Measurements from ENCODE around the gene COPB2.

The COPB2 gene

GRCh38 chr3:139425745-139426400 is 36.4 kb upstream of the COPB2 start:
- DNase-seq (ENCODE audit: low read depth): no peak
- no peak overlapping the region for H3K4me3 ChIP-seq (ENCODE audit: control insufficient read depth, low read depth, low read length)
- TF ChIP-seq, protein P1, sequence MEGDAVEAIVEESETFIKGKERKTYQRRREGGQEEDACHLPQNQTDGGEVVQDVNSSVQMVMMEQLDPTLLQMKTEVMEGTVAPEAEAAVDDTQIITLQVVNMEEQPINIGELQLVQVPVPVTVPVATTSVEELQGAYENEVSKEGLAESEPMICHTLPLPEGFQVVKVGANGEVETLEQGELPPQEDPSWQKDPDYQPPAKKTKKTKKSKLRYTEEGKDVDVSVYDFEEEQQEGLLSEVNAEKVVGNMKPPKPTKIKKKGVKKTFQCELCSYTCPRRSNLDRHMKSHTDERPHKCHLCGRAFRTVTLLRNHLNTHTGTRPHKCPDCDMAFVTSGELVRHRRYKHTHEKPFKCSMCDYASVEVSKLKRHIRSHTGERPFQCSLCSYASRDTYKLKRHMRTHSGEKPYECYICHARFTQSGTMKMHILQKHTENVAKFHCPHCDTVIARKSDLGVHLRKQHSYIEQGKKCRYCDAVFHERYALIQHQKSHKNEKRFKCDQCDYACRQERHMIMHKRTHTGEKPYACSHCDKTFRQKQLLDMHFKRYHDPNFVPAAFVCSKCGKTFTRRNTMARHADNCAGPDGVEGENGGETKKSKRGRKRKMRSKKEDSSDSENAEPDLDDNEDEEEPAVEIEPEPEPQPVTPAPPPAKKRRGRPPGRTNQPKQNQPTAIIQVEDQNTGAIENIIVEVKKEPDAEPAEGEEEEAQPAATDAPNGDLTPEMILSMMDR (conservative IDR thresholded peaks at IDR 0.05; ENCODE audit: control insufficient read depth, insufficient read depth, low read depth, low read length): no peak

GRCh38 chr3:139423232-139423631 is 33.8 kb upstream of the COPB2 start:
- H3K4me3 ChIP-seq (ENCODE audit: control insufficient read depth, low read depth, low read length): no peak overlapping the region
- no peak for DNase-seq (ENCODE audit: low read depth)
- TF ChIP-seq, protein P1 (conservative IDR thresholded peaks at IDR 0.05; ENCODE audit: control insufficient read depth, insufficient read depth, low read depth, low read length): no peak

DNA sequence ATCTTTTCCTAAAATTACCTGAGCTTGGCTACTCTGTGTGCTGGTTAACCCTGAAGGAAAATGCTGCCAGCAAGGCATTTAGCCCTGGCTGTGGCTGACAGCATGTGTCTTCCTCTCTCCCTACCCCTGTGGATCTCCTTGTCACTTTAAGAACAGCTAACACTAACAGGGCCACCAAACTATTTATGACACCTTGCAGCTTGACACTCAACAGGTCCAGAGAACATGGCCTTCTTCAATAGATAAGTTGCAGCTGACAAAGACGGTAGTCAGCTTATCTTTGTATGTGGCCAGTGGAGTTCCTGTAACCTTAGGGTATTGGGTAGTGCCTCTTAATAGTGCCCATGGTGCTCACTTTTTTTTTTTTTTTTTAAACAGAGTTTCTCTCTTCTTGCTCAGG is 32.0 kb upstream of the COPB2 start:
- no peak for DNase-seq (ENCODE audit: low read depth)
- TF ChIP-seq, protein P1 (conservative IDR thresholded peaks at IDR 0.05; ENCODE audit: control insufficient read depth, insufficient read depth, low read depth, low read length): no peak
- H3K4me3 ChIP-seq (ENCODE audit: control insufficient read depth, low read depth, low read length): no peak overlapping the region

DNA sequence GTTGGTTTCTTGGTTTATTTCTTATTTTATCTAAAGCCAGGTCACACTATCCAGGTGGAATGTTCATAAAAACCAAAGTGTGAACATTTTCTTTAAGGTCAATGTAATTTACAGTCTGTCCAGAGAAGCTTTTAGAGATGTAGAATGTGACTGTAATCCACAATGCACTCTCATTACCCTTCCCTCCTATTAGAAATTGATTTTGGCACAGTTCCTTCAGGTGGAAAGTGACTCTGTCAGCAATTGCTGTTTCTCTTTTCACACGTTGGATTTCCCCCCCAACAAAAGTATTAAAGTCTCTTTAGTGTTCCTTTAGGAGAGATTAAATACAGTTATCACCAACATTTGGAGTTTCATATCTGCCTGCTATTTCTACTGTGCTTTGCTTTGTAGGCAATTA is 31.6 kb upstream of the COPB2 start:
- no peak overlapping the region for H3K4me3 ChIP-seq (ENCODE audit: control insufficient read depth, low read depth, low read length)
- TF ChIP-seq, protein P1 (conservative IDR thresholded peaks at IDR 0.05; ENCODE audit: control insufficient read depth, insufficient read depth, low read depth, low read length): no peak

DNA sequence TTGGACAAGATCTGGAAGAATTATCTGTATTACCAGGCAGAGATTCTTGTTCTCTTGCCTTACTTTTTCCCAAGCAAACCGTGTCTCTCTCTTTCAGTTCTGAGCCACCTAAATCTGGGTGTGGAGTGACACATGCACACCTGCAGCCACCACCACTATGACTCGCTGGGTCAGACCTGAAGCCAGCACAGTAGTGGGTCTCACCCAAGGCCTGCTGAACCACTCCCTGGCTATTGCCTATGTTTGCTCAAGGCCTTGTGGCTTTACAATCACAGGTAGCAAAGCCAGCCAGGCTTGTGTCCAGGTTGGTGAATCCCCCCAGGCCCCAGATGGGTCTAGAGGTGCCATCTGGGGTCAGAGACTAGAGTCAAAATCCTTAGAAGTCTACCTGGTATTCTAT is 28.7 kb upstream of the COPB2 start:
- TF ChIP-seq, protein P1 (conservative IDR thresholded peaks at IDR 0.05; ENCODE audit: control insufficient read depth, insufficient read depth, low read depth, low read length): no peak
- H3K4me3 ChIP-seq (ENCODE audit: control insufficient read depth, low read depth, low read length): no peak overlapping the region
- DNase-seq (ENCODE audit: low read depth): no peak

More for the DNA sequence above, 31.6 kb upstream of the COPB2 start:
- DNase-seq (ENCODE audit: low read depth): no peak

DNA sequence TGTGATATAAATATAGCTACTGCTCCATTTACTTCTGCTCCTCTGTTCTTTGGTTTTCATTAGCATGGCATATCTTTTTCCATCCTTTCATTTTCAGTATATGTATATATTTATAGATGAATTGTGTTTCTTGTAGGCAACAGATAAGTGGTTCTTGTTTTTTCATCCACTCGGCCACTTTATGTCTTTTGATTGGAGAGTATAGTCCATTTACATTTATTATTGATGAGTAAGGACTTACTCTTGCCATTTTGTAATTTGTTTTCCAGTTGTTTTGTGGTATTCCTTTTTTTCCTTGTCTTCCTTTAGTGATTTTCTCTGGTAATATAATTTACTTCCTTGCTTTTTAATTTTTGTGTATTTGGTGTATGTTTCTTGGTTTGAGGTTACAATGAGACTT is 26.8 kb upstream of the COPB2 start:
- no peak overlapping the region for H3K4me3 ChIP-seq (ENCODE audit: control insufficient read depth, low read depth, low read length)
- TF ChIP-seq, protein P1 (conservative IDR thresholded peaks at IDR 0.05; ENCODE audit: control insufficient read depth, insufficient read depth, low read depth, low read length): no peak
- no peak for DNase-seq (ENCODE audit: low read depth)
